Ureter (tissue), 1 donor: ENCODE data around the gene FTCD. TPM values are rescaled to one million over a fixed set of nuclear protein-coding genes. Genes with fewer than 3 reads are reported as not detected.

Experiments
- DNase-seq: peaks from one replicate; pipeline ENCODE4 v3.0.0-alpha.2; 2020; ENCODE audit warnings: low spot score
- total RNA-seq: library from RNA; stranded (reverse); gene quantifications from one replicate; pipeline ENCODE4 v1.2.4, GENCODE V29; 2023
- donor health status: DM: yes; HTN: yes; CAD: no.

The FTCD gene
- total RNA-seq, 1 donor from 2014 or later = 0.91 TPM

- DNase-seq = no peak
Observed at GRCh38 chr21:46093668-46094400, 61.5 kb downstream of the FTCD start.

GRCh38 chr21:46092811-46093667, 62.3 kb downstream of the FTCD start:
- peak; percentile 56 for DNase-seq

GRCh38 chr21:46092026-46092764, 63.2 kb downstream of the FTCD start:
- DNase-seq = peak; percentile 78

GRCh38 chr21:46091631-46092025, 63.8 kb downstream of the FTCD start:
- DNase-seq = no peak

GRCh38 chr21:46091118-46091517, 64.3 kb downstream of the FTCD start:
- DNase-seq = no peak

- DNase-seq = no peak
Observed at GRCh38 chr21:46089285-46089684, 66.1 kb downstream of the FTCD start.

GRCh38 chr21:46088189-46088588, 67.2 kb downstream of the FTCD start:
- no peak for DNase-seq

- DNase-seq = no peak
Observed at GRCh38 chr21:46087641-46088040, 67.7 kb downstream of the FTCD start.

Other genes with a start within 250 kb of the FTCD start
- gene COL6A1, start 173.8 kb downstream of the FTCD start, total RNA-seq = 289 TPM
- gene COL6A2, start 57.5 kb downstream of the FTCD start, total RNA-seq = 357 TPM
- 12.3 TPM for gene SPATC1L, start 28.9 kb upstream of the FTCD start, total RNA-seq
- 49.0 TPM for gene LSS, start 73.2 kb upstream of the FTCD start, total RNA-seq
- gene MCM3AP, start 130.0 kb upstream of the FTCD start, total RNA-seq = 97.6 TPM
- gene YBEY, start 130.8 kb upstream of the FTCD start, total RNA-seq = 22.8 TPM
- gene C21orf58, start 168.3 kb upstream of the FTCD start, total RNA-seq = 2.2 TPM
- gene PCNT, start 168.6 kb upstream of the FTCD start, total RNA-seq = 28.5 TPM